Common myeloid progenitor, CD34-positive (primary cell): Measurements from ENCODE around the gene CNOT8.

Source experiments
- CTCF ChIA-PET: fragments of 350-600 bp; sonication (Branson Sonifier 250); formaldehyde crosslinking; loops from one replicate; lab custom pipeline; 2021; ENCODE audit warnings: antibody characterized with exemption; lab: Charles Lee
- POLR2A ChIA-PET: fragments of 350-600 bp; sonication (Branson Sonifier 250); formaldehyde crosslinking; loops from one replicate; lab custom pipeline; 2021; ENCODE audit warnings: antibody characterized with exemption; lab: Charles Lee
- DNase-seq, 3 donors: peaks; one replicate each; pipeline versions ENCODE4 v3.0.0 to v3.0.0-alpha.2; 2013
- H3K27ac ChIP-seq, 2 experiments: 1 replicate in 1 of 2; 2 replicates in 1 of 2; pipeline ENCODE4 v1.7.0; 2013; ENCODE audit warnings: inconsistent platforms in 2 of 2, low read length in 2 of 2, mild to moderate bottlenecking in 2 of 2, low read depth in 1 of 2, moderate library complexity in 1 of 2; ENCODE audit not compliant: severe bottlenecking in 2 of 2, insufficient read depth in 1 of 2, poor library complexity in 1 of 2
- H3K27me3 ChIP-seq, 5 experiments: replicated peaks in 2 of 5; 1 replicate in 3 of 5; 2 replicates in 2 of 5; pipeline versions ENCODE4 v1.6.1 to v1.7.0; 2013; ENCODE audit warnings: low read length in 4 of 5, mild to moderate bottlenecking in 2 of 5, moderate library complexity in 2 of 5, inconsistent platforms in 1 of 5; ENCODE audit not compliant: insufficient read depth in 5 of 5, control insufficient read depth in 4 of 5
- H3K36me3 ChIP-seq, 4 experiments: 1 replicate in 2 of 4; 2 replicates in 2 of 4; pipeline versions ENCODE4 v1.6.1 to v1.7.0; 2013; ENCODE audit warnings: low read length in 3 of 4, control low read depth in 1 of 4, mild to moderate bottlenecking in 1 of 4; ENCODE audit not compliant: control insufficient read depth in 4 of 4, insufficient read depth in 4 of 4
- H3K4me1 ChIP-seq, 4 experiments: 1 replicate in 3 of 4; 2 replicates in 1 of 4; pipeline versions ENCODE4 v1.6.1 to v1.7.1; 2013; ENCODE audit warnings: low read length in 3 of 4, mild to moderate bottlenecking in 3 of 4, control low read depth in 1 of 4, inconsistent platforms in 1 of 4, moderate library complexity in 1 of 4; ENCODE audit not compliant: control insufficient read depth in 4 of 4, insufficient read depth in 4 of 4; ENCODE audit errors: control extremely low read depth in 1 of 4
- H3K4me3 ChIP-seq, 7 experiments: 1 replicate in 4 of 7; 2 replicates in 3 of 7; pipeline versions ENCODE4 v1.5.1 to v1.7.0; 2013; ENCODE audit warnings: mild to moderate bottlenecking in 7 of 7, low read length in 6 of 7, moderate library complexity in 6 of 7, inconsistent platforms in 2 of 7, low read depth in 2 of 7, control low read depth in 1 of 7; ENCODE audit not compliant: insufficient read depth in 4 of 7, control insufficient read depth in 1 of 7; ENCODE audit errors: extremely low read depth in 1 of 7
- H3K9me3 ChIP-seq, 5 experiments: 1 replicate in 4 of 5; 2 replicates in 1 of 5; pipeline versions ENCODE4 v1.6.1 to v1.7.1; 2013; ENCODE audit warnings: low read length in 4 of 5, mild to moderate bottlenecking in 2 of 5, inconsistent platforms in 1 of 5, low read depth in 1 of 5, moderate library complexity in 1 of 5; ENCODE audit not compliant: control insufficient read depth in 4 of 5, insufficient read depth in 2 of 5; ENCODE audit errors: control extremely low read depth in 1 of 5
- WGBS: methylation state at CpG from one replicate; pipeline ENCODE4 v1.1.5; 2013; ENCODE audit not compliant: insufficient coverage; 5-methylcytosine and 5-hydroxymethylcytosine counted together

CNOT8 gene

GRCh38 chr5:154861946-154862345, 3.5 kb downstream of the CNOT8 start:
- H3K4me1 ChIP-seq, result peaks cover 24 to 38% (median 32%) of the 10 kb centered on the region in 4 experiments
- H3K4me3 ChIP-seq, result peak overlapping the region in 1 of 7 experiments; percentile 92
- peaks cover 8 to 36% (median 24%) of the 10 kb centered on the region in 4 experiments for H3K36me3 ChIP-seq
- POLR2A ChIA-PET, result no interaction called here
- WGBS, result 85% methylated on average over 7 of the region's 8 CpGs
- no peaks in the 10 kb centered on the region for H3K9me3 ChIP-seq
- CTCF ChIA-PET, result interaction anchor here (0.8 kb wide), 1 partner anchor 103 kb away, joined by 3 read pairs; no protein-coding TSS in a partner anchor
- no peak overlapping the region for H3K27ac ChIP-seq
- H3K27me3 ChIP-seq, result no peaks in the 10 kb centered on the region
- DNase-seq, result no peak

GRCh38 chr5:154862766-154863165, 4.3 kb downstream of the CNOT8 start:
- WGBS, result 88% methylated on average over 1 of the region's 2 CpGs
- CTCF ChIA-PET, result interaction anchor here (0.6 to 1.5 kb wide), 2 partner anchors 9 to 169 kb away, joined by 4 read pairs; no protein-coding TSS in a partner anchor
- peaks cover 11 to 37% (median 25%) of the 10 kb centered on the region in 4 experiments for H3K36me3 ChIP-seq
- no peaks in the 10 kb centered on the region for H3K9me3 ChIP-seq
- no peaks in the 10 kb centered on the region for H3K27me3 ChIP-seq
- peak overlapping the region in 1 of 7 experiments; percentile 28 for H3K4me3 ChIP-seq
- POLR2A ChIA-PET, result no interaction called here
- no peak overlapping the region for H3K27ac ChIP-seq
- DNase-seq, result peak in 1 of 3 donors; percentile 28
- H3K4me1 ChIP-seq, result peaks cover 18 to 32% (median 28%) of the 10 kb centered on the region in 4 experiments

GRCh38 chr5:154863291-154864080, 5.1 kb downstream of the CNOT8 start:
- POLR2A ChIA-PET, result no interaction called here
- Histone ChIP-seq H3K27ac (no peak overlapping the region), H3K4me3 (no peak overlapping the region), H3K36me3 (peaks cover 12 to 39% (median 28%) of the 10 kb centered on the region in 4 experiments), H3K9me3 (no peaks in the 10 kb centered on the region), H3K4me1 (peaks cover 18 to 32% (median 28%) of the 10 kb centered on the region in 4 experiments), H3K27me3 (no peaks in the 10 kb centered on the region)
- DNase-seq, result no peak
- WGBS, result 96% methylated on average over 4 of the region's 7 CpGs
- CTCF ChIA-PET, result interaction anchor here (0.6 to 1.5 kb wide), 4 partner anchors 9 to 133 kb away, joined by 3 to 4 read pairs (median 3); no protein-coding TSS in a partner anchor

- Histone ChIP-seq H3K27me3 (no peaks in the 10 kb centered on the region), H3K36me3 (peaks cover 16 to 51% (median 36%) of the 10 kb centered on the region in 4 experiments), H3K9me3 (no peaks in the 10 kb centered on the region), H3K27ac (no peak overlapping the region), H3K4me3 (no peak overlapping the region), H3K4me1 (peaks cover 9 to 19% (median 16%) of the 10 kb centered on the region in 4 experiments)
- no peak for DNase-seq
- POLR2A ChIA-PET, result no interaction called here
- CTCF ChIA-PET, result interaction anchor here (1.5 kb wide), 1 partner anchor 11 kb away, joined by 3 read pairs; no protein-coding TSS in a partner anchor
- WGBS, result 100% methylated on average over 1 of the region's 5 CpGs
Measured at GRCh38 chr5:154865466-154866184, 7.2 kb downstream of the CNOT8 start.

GRCh38 chr5:154866841-154867240, 8.4 kb downstream of the CNOT8 start:
- Histone ChIP-seq H3K27ac (no peak overlapping the region), H3K4me1 (peaks cover 2 to 9% (median 6%) of the 10 kb centered on the region in 4 experiments), H3K27me3 (no peaks in the 10 kb centered on the region), H3K4me3 (no peak overlapping the region), H3K9me3 (no peaks in the 10 kb centered on the region), H3K36me3 (peaks cover 25 to 58% (median 42%) of the 10 kb centered on the region in 4 experiments)
- DNase-seq, result no peak
- ChIA-PET POLR2A (no interaction called here), CTCF (interaction anchor here (1.1 kb wide), 1 partner anchor 15 kb away, joined by 3 read pairs; no protein-coding TSS in a partner anchor)
- 100% methylated on average over 1 of the region's 2 CpGs for WGBS

- H3K36me3 ChIP-seq, result peaks cover 28 to 64% (median 49%) of the 10 kb centered on the region in 4 experiments
- 98% methylated on average over 5 of the region's 5 CpGs for WGBS
- POLR2A ChIA-PET, result no interaction called here
- H3K27me3 ChIP-seq, result no peaks in the 10 kb centered on the region
- no peaks in the 10 kb centered on the region for H3K4me1 ChIP-seq
- peak in 1 of 3 donors; percentile 19 for DNase-seq
- CTCF ChIA-PET, result interaction anchor here (1.0 to 1.9 kb wide), 5 partner anchors 31 to 218 kb away, joined by 3 to 7 read pairs (median 4); no protein-coding TSS in a partner anchor
- H3K4me3 ChIP-seq, result no peak overlapping the region
- H3K9me3 ChIP-seq, result no peaks in the 10 kb centered on the region
- H3K27ac ChIP-seq, result no peak overlapping the region
Measured at GRCh38 chr5:154868702-154869101, 10.3 kb downstream of the CNOT8 start.
